ENCODE results near the gene R3HDM2.
"Not testable (repeated sequence)": the region's sequence is repeated elsewhere in the genome, so short reads cannot be mapped to it uniquely, and the experiment has no call there.

The R3HDM2 gene

GRCh38 chr12:57452937-57453509 is 22.2 kb upstream of the R3HDM2 start:
- DNase-seq (ENCODE audit: low read depth) = no peak

- DNase-seq (ENCODE audit: low read depth) = no peak
Observed at GRCh38 chr12:57452181-57452936, 21.5 kb upstream of the R3HDM2 start.

- DNase-seq (ENCODE audit: low read depth) = no peak
Observed at GRCh38 chr12:57451233-57451778, 20.5 kb upstream of the R3HDM2 start.

- DNase-seq (ENCODE audit: low read depth) = no peak
Observed at GRCh38 chr12:57450057-57450456, 19.2 kb upstream of the R3HDM2 start.

GRCh38 chr12:57449375-57449774 is 18.5 kb upstream of the R3HDM2 start:
- DNase-seq (ENCODE audit: low read depth) = no peak

GRCh38 chr12:57448669-57449068 is 17.8 kb upstream of the R3HDM2 start:
- no peak for DNase-seq (ENCODE audit: low read depth)

GRCh38 chr12:57446292-57446960 is 15.6 kb upstream of the R3HDM2 start:
- no peak for DNase-seq (ENCODE audit: low read depth)

- DNase-seq (ENCODE audit: low read depth) = no peak
Observed at GRCh38 chr12:57444744-57445143, 13.9 kb upstream of the R3HDM2 start.

GRCh38 chr12:57444337-57444736 is 13.5 kb upstream of the R3HDM2 start:
- DNase-seq (ENCODE audit: low read depth) = not testable (repeated sequence)

GRCh38 chr12:57441846-57442427 is 11.1 kb upstream of the R3HDM2 start:
- no peak for DNase-seq (ENCODE audit: low read depth)

GRCh38 chr12:57441393-57441792 is 10.6 kb upstream of the R3HDM2 start:
- DNase-seq (ENCODE audit: low read depth) = not testable (repeated sequence)

GRCh38 chr12:57439762-57440266 is 9.0 kb upstream of the R3HDM2 start:
- no peak for DNase-seq (ENCODE audit: low read depth)

- DNase-seq (ENCODE audit: low read depth) = no peak
Observed at GRCh38 chr12:57438400-57438799, 7.6 kb upstream of the R3HDM2 start.

GRCh38 chr12:57435293-57435692 is 4.5 kb upstream of the R3HDM2 start:
- DNase-seq (ENCODE audit: low read depth) = no peak

GRCh38 chr12:57434517-57435223 is 3.8 kb upstream of the R3HDM2 start, which contains the start of gene INHBC:
Gene INHBC, plus strand, starts transcription at chr12:57434784. Its CDS starts 103 bp downstream, at chr12:57434887.
- no peak for DNase-seq (ENCODE audit: low read depth)

GRCh38 chr12:57433370-57433769 is 2.5 kb upstream of the R3HDM2 start:
- DNase-seq (ENCODE audit: low read depth) = no peak

GRCh38 chr12:57431654-57432188 is 878 bp upstream of the R3HDM2 start:
- DNase-seq (ENCODE audit: low read depth) = no peak

- peak; percentile 12 for DNase-seq (ENCODE audit: low read depth)
Observed at GRCh38 chr12:57430112-57430930, 522 bp downstream of the R3HDM2 start.

- no peak for DNase-seq (ENCODE audit: low read depth)
Observed at GRCh38 chr12:57429473-57430111, 1.3 kb downstream of the R3HDM2 start.

GRCh38 chr12:57428965-57429364 is 1.9 kb downstream of the R3HDM2 start:
- DNase-seq (ENCODE audit: low read depth) = no peak

Data from stimulated activated CD8-positive, alpha-beta memory T cell treated with anti-CD3 and anti-CD28 coated beads, Interleukin-12 subunit alpha, Interleukin-12 subunit beta, amount 100 ng/mL, for 1 hour (primary cell).